NCI-H1092 treated with DMSO at 0.1 percent for 48 hours (cell line): ENCODE data around the gene CACNA1I.

ENCODE experiments used
- DNase-seq: peaks from one replicate; lab custom pipeline; 2025; lab: John Stamatoyannopoulos, UW

Gene CACNA1I

GRCh38 chr22:39666495-39666894 is 95.9 kb downstream of the CACNA1I start:
- DNase-seq, result no peak

- no peak for DNase-seq
Observed at GRCh38 chr22:39666926-39667325, 96.4 kb downstream of the CACNA1I start.

- DNase-seq, result no peak
Observed at GRCh38 chr22:39669432-39669831, 98.9 kb downstream of the CACNA1I start.

DNA sequence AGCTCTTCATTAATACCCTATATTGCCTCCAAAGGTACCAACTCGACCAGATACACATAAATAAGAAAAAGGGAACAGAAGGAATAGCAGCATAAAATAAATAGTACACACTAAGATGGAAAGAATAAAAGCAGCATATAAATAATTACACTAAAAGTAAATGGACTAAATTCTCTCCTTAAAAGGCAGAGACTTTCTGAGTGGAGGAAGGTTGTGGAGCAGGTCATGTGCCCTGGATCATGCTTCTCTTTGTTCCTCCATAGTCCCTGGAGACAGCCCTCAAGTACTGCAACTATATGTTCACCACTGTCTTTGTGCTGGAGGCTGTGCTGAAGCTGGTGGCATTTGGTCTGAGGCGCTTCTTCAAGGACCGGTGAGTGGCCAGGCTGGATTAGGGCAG is 101.4 kb downstream of the CACNA1I start:
- no peak for DNase-seq

GRCh38 chr22:39674536-39674935 is 104.0 kb downstream of the CACNA1I start:
- DNase-seq, result no peak

DNA sequence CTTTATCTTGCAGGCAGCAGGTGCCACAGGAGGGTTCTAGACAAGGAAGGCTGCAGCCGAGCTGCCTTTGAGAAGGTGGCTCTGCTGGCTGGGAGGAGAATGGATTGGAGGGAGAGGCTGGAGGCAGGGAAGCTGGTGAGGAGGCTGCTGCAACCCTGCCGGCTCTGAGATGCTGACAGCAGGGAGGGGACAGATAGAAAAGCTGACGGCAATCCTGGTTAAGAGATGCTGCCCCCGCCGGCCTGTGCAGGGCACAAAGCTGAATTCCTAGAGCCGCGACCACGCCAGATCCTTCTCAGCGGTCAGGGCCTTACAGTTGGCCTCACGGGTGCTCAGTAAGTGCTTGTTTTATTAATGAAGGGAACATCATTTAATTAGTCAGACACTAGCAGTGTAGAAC is 105.4 kb downstream of the CACNA1I start:
- no peak for DNase-seq

- no peak for DNase-seq
Observed at GRCh38 chr22:39677967-39678366, 107.4 kb downstream of the CACNA1I start.

GRCh38 chr22:39678862-39679490 is 108.4 kb downstream of the CACNA1I start:
- DNase-seq, result no peak

- no peak for DNase-seq
Observed at GRCh38 chr22:39679652-39680051, 109.1 kb downstream of the CACNA1I start.

DNA sequence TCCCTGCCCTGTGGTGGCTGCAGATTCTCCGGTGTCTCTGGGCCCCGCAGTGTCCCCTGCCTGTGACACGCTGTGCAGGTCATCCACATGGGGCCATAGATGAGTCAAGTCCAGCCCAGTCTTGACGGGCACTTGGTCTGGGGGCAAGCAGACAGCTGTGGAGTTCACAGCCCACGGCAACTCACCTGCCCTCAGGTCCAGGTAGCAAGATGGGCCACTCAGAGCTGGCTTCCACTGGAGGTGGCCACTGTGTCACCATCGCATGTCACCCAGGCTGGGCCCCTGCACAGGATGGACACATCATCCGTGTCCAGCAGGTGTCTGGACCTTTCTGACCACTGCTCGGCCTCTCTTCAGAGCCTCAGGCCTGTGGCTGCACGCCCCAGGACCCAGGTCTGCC is 109.9 kb downstream of the CACNA1I start:
- DNase-seq, result no peak

DNA sequence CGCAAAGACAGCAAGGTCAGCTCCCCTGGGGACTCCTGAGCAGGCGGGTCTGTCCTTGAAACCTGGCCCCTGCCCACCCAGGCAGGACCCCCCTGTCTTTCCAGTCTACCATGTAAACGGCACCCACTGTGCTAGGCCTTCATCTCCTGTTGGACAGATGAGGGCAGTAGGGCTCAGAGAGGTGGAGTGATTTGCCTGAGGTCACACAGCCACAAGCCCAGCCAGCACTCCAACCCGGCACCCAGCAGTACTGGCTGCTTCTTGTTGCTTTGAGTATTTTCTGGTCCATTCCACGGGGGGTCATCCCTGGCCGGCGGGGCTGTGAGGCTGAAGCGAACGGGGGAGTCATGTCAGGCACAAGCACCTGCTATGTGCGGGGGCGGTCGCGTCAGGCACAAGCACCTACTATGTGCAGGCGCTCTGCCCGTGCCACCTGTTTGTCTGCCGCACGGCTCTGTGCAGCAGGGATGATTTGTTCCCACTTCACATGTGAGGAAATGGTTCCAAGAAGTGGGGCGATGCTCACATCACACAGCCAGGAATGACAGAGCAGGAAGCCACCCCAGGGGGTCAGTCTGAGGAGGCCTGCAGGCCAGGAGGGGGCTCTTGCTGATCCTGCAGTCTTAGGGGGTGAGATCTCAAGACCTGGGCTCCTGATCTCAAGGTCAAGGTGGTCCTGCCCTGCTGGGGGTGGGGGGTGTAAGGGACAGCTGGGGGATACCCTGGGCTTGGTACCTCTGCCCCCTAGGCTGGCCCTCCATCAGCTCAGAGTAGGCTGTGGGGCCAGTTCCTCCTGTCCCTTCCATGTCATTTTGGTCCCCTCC is 110.7 kb downstream of the CACNA1I start:
- DNase-seq, result no peak

GRCh38 chr22:39682994-39683393 is 112.4 kb downstream of the CACNA1I start:
- DNase-seq, result no peak

DNA sequence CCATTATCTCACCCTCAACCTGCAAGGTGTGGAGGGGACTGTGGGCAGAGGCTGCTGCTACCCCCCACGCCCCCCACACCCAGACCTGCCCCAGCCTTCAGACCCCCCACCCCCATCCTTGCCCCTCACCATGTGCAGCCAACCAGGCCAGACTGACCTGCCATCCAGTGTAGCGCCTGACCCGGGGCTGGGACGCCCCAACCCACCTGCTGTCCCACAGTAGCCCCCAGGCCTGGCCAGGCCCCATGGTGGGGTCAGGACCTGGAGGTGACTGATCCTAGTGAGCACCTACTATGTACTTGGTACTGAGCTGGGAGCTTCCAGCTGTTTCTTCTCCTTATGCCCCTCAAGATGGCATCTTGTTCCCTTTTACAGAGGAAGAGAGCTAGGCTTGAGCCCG is 113.1 kb downstream of the CACNA1I start:
- no peak for DNase-seq

DNA sequence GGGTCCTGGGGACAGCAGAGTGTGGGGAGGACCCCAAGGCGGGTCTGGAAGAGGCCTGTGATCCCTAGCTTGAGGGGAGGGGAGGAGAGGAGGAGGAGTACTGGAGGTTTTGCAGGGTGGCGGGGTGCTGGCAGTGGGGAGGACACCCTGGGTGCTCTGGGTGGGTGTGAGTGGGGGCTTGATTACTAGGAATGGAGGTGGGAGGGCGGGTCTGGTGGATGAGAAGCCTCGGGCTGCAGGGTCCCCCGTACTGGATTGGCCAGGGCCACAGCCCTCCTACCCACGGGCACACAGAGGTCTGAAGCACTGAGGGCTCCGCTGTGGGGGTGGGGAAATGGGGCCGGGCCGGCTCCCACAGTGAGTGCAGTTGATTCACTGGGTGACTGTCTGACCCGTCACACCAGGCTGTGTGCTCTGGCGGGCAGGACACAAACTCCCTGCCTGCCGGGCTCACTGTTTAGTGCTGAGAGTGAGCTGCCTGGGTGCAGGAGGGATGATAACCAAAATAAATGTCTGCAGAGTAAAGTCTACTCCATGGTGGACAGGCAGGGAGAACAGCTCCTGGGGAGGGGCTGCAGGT is 114.2 kb downstream of the CACNA1I start:
- DNase-seq, result no peak

GRCh38 chr22:39685336-39686177 is 115.0 kb downstream of the CACNA1I start:
- no peak for DNase-seq

GRCh38 chr22:39686178-39686620 is 115.6 kb downstream of the CACNA1I start:
- DNase-seq, result no peak

GRCh38 chr22:39686776-39687525 is 116.4 kb downstream of the CACNA1I start:
- DNase-seq, result no peak

DNA sequence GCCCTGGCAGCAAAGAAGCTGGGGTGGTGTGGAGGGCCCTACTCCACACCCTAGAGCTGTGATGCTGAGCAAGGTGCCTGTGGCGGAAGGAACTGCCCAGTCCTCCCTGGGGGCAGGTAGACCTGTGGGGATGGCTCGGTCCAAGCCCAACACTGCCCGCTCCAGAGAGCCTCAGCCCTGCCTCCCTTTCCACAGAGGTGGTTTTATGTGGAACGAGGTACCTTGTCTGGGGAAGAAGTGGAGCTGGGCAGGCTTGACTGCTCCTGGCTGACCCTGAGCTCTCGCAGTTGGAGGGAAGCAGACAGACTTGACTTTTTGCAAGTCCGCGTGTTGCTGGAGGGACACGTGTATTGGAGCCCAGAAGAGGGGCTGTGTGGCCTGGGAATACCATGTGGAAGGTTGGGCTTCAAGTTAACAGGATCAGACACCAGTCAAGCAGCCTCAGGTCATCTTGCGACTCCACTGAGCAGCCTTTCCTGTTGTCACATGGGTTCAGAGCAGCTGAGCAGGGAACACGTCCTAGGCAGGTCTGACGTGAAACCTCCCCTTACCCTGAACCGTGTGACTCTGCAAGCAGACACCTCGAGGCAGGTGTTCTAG is 117.7 kb downstream of the CACNA1I start:
- DNase-seq, result no peak

GRCh38 chr22:39689421-39689820 is 118.9 kb downstream of the CACNA1I start:
- DNase-seq, result no peak

- no peak for DNase-seq
Observed at GRCh38 chr22:39690881-39691605, 120.5 kb downstream of the CACNA1I start.
